GM10847 (cell line): Measurements from ENCODE around the gene MANBA.

Experiments
- POLR2A ChIP-seq: IDR thresholded peaks from 2 replicates; pipeline ENCODE4 v1.6.1; 2011; ENCODE audit not compliant: insufficient read length; ENCODE audit errors: extremely low read depth

The MANBA gene

DNA sequence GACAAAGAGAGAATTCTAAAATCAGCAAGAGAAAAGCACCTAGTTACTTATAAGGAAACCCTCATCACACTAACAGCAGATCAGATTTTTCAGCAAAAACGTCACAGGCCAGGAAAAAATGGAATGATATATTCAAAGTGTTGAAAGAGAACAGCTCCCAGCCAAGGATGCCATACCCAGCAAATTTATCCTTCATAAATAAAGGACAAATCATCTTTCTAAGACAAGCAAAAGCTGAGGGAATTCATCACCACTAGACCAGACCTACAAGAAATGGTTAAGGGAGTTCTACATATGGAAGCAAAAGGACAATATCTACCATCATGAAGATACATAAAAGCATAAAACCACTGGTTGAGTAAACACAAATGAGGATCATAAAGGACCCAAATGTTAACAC lies 53.6 kb downstream of the MANBA start:
- TF ChIP-seq POLR2A, result no peak

DNA sequence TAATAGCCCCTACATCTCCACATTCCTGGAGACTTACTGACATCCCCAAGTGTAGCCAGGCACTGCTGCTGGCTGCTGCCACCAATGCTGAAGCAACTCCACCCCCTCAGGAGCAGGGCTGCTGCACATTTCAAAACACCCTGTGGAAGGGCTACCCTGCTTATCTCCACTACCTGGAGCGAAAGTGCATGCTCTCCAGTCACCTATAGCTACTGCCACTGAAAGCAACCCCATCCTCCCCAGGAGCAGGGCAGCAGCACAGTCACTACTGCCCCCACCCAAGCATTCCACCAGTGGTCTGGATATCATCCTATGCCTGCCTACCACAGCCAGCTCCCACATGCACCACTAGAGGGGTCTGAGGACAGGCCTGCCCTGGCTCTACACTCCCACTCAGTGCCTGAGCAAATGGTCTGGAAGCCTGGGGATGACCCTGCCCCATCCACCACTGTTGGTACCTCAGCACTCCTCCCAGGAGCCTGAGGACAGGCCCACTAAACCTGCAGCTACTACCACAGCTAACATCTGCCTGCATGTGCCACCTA lies 55.3 kb downstream of the MANBA start:
- no peak for TF ChIP-seq POLR2A

DNA sequence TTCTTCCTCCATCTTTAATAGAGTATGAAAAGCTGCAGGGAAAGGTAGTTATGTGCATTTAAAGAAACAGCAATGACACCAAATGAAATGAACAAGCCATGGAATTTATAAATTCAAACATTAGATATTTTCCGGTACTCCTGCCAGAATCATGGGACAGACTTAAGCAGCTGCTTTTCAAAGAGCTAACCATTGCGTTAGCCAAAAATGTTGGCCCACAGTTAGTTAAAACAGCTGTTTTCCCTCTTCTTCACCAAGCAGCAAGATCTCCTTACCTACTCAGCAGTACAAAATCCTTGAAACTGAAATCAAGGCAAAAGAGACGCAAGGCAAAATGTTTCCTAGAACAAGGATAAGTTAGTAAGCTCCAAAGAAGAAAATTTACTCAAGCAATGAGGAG lies 64.0 kb downstream of the MANBA start:
- no peak for TF ChIP-seq POLR2A

DNA sequence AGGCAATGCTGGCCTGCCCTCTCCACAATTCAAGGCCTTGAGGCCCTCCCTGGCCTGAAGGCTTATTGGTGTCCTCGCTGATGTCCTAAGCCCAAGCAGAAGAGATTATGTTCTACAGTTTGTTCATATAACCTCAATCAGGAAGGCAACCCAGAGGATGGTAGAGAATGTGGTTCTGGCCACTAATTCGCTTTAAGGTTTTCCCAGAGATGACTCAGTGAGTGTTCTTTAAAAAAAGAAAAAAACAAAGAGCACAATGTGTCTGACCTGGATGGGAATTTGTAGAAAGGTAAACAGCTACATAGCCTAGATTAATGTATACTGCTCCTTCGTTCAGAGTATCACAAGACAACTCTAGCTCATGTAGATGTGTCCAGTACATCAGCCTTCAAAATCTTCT lies 66.0 kb downstream of the MANBA start:
- no peak for TF ChIP-seq POLR2A

- TF ChIP-seq POLR2A, result no peak
These were observed 66.9 kb downstream of the MANBA start for GRCh38 chr4:102693861-102694260.

GRCh38 chr4:102693262-102693850 lies 67.4 kb downstream of the MANBA start:
- no peak for TF ChIP-seq POLR2A

GRCh38 chr4:102692474-102692873 lies 68.3 kb downstream of the MANBA start:
- TF ChIP-seq POLR2A, result no peak

DNA sequence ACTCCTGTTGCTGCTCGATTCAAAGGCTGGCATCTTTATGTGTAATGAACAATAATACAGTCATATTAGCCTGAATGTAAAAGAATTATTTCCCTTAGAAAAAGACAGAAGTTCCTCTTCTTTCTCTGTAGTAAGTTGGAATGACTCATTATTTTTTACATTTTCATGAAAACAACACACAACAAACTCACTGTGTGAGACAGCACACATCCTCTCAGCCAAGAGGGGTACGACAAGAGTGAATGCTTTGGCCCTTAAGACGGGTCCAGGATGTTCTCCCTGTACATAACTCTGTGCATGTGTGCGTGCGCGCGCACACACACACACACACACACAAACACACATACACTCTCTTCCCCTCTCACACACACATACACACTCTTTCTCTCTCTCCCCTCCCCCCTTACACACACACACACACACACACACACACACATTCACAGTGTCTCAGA lies 72.8 kb downstream of the MANBA start:
- no peak for TF ChIP-seq POLR2A

GRCh38 chr4:102687373-102687981 lies 73.3 kb downstream of the MANBA start:
- TF ChIP-seq POLR2A, result no peak

DNA sequence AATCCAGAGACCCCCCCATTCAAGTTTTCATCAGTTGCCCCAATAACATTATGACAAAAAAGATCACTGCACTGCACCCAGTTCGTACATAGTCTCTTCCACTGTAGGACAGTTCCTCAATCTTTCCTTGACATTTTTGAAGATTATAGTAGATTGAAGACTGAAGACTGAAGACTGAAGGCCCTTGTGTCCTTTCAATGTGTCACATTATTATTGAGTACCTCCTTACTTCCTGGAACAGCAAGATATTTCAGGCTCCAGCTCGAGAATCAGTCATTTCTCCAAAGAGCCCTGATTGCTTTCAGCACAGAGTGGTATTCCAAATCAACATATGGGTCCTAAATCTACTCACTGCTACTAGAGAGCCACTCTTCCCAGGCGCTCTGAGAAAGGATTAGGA lies 75.0 kb downstream of the MANBA start:
- no peak for TF ChIP-seq POLR2A

GRCh38 chr4:102684610-102685052 lies 76.1 kb downstream of the MANBA start:
- no peak for TF ChIP-seq POLR2A

GRCh38 chr4:102683881-102684609 lies 76.7 kb downstream of the MANBA start:
- TF ChIP-seq POLR2A, result no peak

DNA sequence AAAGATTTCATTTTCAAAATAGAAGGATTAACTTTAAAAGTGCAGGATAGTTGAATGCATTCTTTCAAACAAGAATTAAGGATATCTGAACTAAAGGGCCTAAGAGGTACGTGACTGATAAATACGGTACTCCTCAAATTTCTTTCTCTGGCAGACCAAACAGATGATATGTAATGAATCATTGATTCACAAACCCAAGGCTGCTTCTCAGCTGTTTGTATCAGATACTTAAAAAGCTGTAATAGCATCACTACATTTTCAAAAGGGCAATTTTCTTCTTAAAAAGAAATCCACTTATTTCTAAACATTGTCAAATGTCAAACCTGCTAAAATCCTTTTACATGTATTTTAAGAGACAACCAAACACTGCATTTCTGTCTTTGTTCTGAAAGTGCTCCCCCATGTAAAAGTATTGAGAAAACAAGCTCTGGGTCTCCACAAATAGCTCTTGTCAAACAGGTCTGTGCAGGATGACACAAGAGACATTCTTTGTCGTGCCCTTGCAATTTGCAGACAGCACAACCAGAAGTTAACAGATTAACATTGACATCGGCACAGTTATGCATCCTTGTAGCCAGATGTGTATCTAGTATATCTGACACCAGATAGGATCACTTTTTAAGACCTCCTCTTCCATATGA lies 82.0 kb downstream of the MANBA start:
- TF ChIP-seq POLR2A, result no peak

GRCh38 chr4:102678107-102678506 lies 82.7 kb downstream of the MANBA start:
- TF ChIP-seq POLR2A, result no peak

GRCh38 chr4:102675141-102675540 lies 85.6 kb downstream of the MANBA start:
- no peak for TF ChIP-seq POLR2A

GRCh38 chr4:102667001-102667400 lies 93.8 kb downstream of the MANBA start:
- TF ChIP-seq POLR2A, result no peak
